AG09309 (cell line): ENCODE measurements around the gene MAST3.
A peak's percentile ranks its signal among the peaks of the same experiment; 100 is the strongest.

ENCODE experiments used
- DNase-seq: peaks from one replicate; pipeline ENCODE4 v3.0.0-alpha.2; 2010; ENCODE audit warnings: low read depth
- H3K4me3 ChIP-seq: 2 replicates; pipeline ENCODE4 v1.5.1; 2011; ENCODE audit warnings: mild to moderate bottlenecking, low read depth, low read length, moderate library complexity; ENCODE audit not compliant: control insufficient read depth
- TF ChIP-seq, protein P1 (sequence below): IDR thresholded peaks from 2 replicates; pipeline ENCODE4 v1.5.1; 2011; ENCODE audit warnings: mild to moderate bottlenecking, low read depth, low read length, inconsistent platforms; ENCODE audit not compliant: insufficient read depth, control insufficient read depth; ENCODE audit errors: missing control alignments

The MAST3 gene

DNA sequence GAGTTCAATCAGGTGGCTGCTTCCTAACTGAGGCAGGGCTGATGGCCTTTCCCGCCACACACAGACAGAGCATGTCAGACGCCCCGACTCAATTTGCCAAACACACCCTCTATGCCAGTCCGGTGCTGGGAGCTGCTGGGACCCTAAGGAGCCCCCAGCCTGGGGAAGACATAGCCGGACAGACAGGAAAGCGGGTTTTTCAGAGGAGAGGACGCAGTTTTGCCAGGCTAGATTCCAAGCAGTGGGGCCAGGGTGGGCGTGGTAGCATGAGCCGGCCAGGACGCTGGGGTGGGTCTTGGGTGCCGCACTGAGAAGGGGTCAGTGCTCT is 19.8 kb downstream of the MAST3 start:
- TF ChIP-seq, protein P1, sequence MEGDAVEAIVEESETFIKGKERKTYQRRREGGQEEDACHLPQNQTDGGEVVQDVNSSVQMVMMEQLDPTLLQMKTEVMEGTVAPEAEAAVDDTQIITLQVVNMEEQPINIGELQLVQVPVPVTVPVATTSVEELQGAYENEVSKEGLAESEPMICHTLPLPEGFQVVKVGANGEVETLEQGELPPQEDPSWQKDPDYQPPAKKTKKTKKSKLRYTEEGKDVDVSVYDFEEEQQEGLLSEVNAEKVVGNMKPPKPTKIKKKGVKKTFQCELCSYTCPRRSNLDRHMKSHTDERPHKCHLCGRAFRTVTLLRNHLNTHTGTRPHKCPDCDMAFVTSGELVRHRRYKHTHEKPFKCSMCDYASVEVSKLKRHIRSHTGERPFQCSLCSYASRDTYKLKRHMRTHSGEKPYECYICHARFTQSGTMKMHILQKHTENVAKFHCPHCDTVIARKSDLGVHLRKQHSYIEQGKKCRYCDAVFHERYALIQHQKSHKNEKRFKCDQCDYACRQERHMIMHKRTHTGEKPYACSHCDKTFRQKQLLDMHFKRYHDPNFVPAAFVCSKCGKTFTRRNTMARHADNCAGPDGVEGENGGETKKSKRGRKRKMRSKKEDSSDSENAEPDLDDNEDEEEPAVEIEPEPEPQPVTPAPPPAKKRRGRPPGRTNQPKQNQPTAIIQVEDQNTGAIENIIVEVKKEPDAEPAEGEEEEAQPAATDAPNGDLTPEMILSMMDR: no peak
- peak overlapping the region; percentile 41 for H3K4me3 ChIP-seq
- no peak for DNase-seq

DNA sequence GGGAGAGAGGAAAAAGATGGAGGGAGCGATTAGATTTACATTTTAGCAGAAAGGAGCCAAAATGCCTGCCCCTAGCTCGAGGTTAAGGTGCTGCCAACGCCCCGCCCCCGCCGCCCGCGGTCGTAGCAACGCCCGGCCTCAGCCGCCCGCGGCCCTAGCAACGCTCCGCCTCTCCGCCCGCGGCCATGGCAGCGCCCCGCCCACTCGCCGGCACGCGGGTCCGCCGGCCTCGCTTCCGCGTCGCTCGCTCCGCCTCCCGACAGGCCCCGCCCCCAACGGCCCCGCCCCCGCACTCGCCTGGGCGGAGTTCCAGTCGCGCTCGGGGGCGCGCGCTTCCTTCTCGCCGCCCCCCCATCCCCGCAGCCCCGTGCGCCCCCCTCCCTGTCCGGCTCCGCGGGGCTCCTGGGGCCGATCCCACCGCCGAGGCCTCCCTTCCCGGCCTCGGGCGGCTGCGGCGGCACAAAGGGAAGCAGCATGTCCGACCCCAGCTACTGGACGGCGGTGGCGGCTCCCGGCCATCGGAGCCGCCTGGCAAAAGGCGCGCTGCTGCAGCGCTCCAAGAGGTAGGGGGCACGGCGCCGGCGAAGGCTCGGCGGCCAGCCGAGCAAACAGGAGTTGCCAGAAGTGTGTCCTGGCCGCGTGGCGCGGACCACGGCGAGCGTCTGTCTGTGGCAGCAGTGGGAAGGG is 20.3 kb downstream of the MAST3 start:
- TF ChIP-seq, protein P1: no peak
- H3K4me3 ChIP-seq: peak overlapping the region; percentile 66
- no peak for DNase-seq

DNA sequence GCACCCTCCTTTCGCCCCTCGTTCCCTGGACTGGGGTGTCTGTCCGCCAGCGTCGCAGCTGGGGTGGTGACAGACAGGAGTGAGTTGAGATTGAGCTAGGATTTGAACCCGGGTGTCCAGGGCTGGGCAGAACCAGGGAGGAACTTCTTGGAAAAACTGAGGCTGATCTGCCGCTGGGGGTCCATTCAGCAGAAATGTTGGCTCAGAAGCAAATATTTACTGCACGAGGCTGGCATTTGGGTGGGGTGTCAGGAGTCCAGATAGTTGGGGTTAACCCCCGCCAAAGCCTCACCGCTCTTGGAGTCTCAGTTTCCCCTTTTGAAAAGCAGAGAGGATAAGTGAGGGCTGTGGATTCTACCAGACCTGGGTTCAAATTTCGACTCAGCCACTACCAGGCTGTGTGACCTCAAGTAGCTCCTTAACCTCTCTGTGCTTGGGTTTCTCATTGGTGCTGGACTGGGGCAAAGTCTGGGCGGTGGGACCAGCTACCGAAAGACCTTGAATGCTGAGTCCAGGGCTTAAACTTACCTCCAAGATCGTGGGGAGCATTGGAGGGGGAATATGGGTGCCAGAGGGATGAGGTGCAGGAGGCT is 20.9 kb downstream of the MAST3 start:
- TF ChIP-seq, protein P1: no peak
- DNase-seq: no peak
- peak overlapping the region; percentile 66 for H3K4me3 ChIP-seq

DNA sequence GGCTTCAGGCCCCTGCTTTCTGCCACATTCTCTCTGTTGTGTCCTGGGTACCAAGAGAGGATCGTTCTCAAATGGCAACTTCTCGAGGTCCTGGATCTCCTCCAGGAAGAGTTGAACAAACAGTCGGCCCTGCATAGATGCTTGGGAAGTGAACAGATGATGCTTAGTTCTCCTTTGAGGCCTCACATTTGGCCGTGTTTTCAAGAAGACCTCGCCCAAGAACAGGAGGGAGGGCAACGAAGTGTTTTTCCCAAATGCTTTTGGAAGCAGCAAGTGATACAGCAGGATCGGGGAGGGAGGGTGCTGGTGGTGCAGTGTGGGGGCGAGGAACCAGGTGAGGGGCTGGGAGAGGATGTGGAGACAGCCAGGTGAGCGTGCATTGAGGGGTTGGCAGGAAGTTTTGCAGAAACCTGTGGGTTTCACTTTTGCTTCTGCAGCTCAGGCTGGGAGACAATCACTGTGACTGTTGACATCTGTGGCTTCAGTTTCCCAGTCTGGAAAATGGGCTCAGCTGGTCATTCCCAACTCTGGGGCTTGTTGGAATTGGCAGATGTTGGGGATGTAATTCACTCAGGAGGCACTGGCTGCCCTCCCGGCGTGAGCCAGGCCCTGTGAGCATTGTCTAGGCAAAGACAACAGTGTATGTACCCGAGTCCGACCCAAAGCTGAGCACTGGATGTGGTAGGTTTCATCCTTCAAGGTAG is 21.6 kb downstream of the MAST3 start:
- no peak for DNase-seq
- H3K4me3 ChIP-seq: no peak overlapping the region
- TF ChIP-seq, protein P1: no peak

DNA sequence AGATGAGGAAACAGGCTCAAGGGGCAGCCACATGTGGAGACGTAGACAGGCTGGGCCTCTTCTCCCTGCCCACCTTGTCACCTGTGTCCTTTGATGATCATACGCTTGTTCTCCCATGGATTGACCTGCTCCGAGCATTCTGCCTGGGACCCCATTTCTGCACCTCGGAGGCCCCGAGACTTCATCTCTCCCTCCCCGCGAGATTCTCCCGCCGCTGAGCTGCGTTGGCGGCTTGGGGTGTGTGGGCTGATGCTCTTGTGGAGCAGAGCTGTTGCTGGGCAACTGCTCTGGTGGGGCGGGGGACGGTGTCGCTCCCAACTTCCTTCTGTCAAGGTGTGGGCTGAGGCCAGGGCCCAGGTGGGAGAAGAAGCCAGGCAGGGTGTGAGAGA is 22.1 kb downstream of the MAST3 start:
- TF ChIP-seq, protein P1: no peak
- no peak for DNase-seq
- H3K4me3 ChIP-seq: no peak overlapping the region

DNA sequence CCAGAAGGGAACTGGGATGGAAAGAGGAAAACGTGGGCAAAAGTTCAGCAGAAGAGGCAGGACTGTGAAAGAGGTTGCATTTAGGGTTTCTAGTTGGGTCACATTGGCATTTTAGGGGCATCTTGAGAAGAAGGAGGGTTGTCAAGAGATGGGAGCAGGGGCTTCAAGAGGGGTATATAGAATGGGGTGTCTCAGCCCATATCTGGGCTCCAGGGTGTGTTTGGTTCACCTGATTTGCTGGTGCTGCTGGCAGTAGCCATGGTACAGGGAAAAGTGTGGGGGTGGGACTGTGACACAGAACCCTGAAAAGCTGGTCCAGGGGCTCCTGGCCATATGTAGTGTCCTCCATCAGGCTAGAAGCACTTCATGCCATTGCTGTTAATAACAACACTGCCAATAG is 22.5 kb downstream of the MAST3 start:
- DNase-seq: no peak
- no peak overlapping the region for H3K4me3 ChIP-seq

More for the DNA sequence above, 22.5 kb downstream of the MAST3 start:
- TF ChIP-seq, protein P1: no peak
